EH (cell line): ENCODE results near the gene TSC22D1.
"Not testable (repeated sequence)": the region's sequence is repeated elsewhere in the genome, so short reads cannot be mapped to it uniquely, and the experiment has no call there.

ENCODE experiments used
- DNase-seq: peaks from one replicate; pipeline ENCODE4 v3.0.0-alpha.2; 2015; ENCODE audit warnings: low read depth

Gene TSC22D1

DNA sequence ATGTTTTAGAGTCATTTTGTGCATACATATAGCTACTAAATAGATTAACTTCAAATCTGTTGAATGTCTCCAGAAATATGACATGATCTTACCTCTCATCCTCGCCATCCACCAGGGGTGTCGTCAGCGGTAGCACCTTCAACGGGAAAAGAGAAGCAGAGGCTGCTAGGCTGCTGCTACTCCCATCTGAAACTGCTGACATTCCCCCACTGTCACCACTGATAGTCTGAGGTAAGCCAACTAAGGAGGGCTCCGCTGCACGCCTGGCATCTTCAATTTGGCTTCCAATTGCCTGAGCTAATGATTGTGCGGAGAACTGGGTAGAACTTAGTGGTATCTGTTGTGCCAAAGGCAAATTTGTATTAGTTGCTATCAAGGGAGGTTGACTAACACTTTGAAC is 3.1 kb downstream of the TSC22D1 start:
- DNase-seq, result peak; percentile 18

DNA sequence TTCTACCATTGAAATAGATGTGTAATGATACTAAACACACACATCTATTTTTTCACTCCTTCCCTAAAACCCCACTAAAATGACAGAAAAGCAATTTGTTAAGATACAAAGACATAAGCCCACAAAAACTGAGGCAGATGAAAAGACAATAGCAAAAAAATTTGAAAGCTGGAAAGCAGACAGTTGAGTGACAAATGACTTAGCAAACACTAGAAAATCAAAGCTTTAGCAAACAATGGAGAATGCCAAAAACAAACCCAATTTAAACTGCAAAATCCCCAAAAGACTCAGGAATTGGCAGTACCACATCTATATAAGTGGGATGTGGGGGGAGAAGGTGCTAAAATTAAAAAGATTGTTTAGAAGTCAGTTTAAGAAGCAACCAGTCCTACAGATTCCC is 9.5 kb downstream of the TSC22D1 start:
- no peak for DNase-seq

DNA sequence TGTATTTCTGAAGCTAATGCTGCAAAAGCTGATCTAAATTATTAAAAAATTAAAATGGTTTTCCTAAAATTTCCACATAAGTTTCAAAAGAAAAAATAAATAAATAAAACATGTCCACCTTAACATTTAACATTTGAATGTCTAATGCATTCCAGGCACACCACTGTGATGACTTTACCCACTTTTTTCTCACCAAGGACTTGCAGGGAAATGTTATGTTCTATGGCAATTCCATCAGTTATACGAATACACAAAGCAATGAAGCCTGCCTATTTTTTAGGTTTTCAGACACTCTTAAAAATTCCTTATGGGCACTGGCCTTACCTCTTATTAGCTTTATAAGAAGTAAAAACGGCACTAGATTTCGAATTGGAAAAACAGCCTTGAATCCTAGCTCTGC is 10.2 kb downstream of the TSC22D1 start:
- DNase-seq, result peak; percentile 48

DNA sequence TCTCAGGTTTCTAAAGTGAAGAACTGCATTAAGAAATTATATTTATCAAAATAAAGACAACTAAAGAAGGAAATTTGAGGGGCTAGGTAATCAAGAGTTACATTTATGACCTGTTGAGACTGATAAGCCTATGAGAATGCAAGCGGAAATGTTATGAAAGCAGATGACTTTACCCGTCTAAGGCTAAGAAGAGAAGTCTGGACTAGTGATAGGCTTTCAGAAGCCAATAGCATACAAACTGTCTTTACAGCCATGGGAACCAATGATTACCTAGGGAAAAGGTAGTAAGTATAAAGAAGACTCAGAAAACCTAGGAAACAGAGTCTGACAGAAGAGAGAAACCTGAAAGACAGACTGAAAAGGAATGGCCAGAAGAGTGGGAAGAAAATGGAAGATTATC is 11.2 kb downstream of the TSC22D1 start:
- DNase-seq, result no peak

DNA sequence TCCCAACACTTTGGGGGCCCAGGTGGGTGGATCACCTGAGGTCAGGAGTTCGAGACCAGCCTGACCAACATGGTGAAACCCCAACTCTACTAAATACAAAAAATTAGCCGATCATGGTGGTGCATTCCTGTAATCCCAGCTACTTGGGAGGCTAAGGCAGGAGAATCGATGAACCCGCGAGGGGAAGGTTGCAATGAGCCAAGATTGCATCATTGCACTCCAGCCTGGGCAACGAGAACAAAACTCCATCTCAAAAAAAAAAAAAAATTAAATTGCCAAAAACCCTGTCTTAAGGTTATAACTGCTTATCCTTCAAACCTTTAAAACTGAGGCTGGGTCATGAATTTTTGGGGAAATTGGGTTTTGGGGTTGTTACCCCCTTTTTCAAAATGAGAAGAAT is 13.3 kb downstream of the TSC22D1 start:
- not testable (repeated sequence) for DNase-seq

DNA sequence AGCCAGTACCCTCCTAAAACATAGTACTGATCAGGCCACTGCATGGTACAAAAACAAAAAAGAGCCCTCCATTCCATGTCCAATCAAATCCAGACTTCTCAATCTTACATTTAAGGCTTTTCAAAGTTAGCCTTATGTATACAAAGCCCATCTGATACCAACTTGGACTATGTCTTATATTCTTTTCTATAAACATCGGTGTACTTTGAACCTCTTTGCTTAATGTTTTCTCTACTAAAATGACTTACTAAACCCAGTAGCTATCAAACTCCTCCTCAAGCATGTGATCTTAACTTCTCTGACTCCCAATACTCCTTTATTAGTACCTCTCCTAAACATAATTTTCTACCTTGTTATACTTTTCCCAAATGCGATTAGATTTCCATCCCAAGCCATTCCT is 14.8 kb downstream of the TSC22D1 start:
- DNase-seq, result no peak

DNA sequence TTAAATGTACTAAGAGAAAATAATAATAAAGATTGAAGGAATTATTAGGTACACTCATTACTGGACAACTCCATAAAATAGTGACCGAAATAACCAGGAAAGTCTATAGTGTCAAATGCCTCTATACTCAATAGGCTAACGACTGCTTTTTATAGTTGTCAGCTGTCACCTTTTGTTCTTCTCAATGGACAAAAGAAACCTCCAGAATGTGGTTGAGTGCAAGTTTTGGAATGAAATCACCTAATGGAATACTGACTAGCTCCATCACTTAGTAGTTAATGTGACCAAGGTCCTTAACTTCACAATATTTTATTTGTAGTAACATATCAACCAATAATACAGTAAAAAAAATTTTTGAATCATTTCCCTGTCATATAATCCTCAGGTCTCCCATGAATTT is 18.1 kb downstream of the TSC22D1 start:
- no peak for DNase-seq

DNA sequence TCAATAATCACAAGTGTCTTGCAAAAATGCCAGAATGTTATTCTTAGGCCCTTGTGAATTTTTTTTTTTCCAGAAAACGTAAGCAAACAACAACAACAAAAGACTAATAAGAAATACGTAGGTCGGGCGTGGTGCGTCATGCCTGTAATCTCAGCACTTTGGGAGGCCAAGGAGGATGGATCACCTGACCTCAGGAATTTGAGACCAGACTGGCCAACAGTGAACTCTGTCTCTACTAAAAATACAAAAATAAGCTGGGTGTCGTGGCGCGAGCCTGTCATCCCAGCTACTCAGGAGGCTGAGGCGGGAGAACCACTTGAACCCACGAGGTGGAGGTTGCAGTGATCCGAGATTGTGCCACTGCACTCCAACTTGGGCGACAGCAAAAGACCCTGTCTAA is 20.9 kb downstream of the TSC22D1 start:
- no peak for DNase-seq

DNA sequence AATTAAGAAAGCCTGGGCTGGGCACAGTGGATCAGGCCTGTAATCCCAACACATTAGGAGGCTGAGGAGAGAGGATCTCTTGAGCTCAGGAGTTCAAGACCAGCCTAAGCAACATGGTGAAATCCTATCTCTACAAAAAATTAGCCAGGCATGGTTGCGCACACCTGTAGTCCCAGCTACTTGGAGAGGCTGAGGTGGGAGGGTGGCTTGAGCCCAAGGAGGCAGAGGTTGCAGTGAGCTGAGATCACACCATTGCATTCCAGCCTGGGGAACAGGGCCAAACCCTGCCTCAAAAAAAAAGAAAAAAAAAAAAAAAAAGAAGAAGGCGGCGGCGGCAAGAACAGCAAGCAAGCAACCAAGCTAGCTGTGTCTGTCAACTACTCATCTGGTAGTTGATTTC is 26.7 kb downstream of the TSC22D1 start:
- DNase-seq, result peak; percentile 3

DNA sequence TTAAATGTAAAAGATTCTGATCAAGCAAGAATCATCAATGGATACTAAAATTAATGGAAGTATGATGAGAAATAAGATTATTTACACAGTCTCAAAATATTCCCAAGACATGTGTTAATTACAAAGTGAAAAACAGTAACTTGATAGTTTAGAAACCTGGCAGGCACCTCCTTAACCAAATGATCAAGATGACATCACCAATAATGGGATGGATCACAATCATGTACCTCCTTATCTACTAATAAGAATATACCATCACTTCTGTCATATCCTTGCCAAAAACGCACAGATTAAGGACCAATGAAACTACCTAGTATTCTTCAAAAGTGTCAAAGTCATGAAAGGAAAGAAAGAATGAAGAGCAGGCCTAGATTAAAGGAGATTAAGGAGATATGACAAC is 30.0 kb downstream of the TSC22D1 start:
- no peak for DNase-seq

DNA sequence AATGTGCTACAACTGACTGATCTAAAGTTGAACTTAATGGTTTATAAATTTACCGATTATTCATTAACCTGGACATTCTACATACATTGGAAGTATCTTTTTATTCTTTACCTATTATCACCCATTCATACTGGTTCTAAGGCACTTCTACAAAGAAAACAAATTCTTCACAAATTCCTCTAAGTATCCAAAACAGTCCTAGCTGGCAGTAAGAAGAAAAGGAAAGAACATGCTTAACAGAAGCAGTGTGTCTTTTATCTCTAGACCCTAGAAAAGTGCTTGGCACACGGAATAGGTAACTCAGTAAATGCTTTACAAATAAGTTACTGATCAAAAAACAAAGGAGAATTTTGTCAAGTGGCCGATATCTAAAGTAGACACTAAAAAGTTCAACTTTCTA is 32.8 kb downstream of the TSC22D1 start:
- DNase-seq, result no peak

DNA sequence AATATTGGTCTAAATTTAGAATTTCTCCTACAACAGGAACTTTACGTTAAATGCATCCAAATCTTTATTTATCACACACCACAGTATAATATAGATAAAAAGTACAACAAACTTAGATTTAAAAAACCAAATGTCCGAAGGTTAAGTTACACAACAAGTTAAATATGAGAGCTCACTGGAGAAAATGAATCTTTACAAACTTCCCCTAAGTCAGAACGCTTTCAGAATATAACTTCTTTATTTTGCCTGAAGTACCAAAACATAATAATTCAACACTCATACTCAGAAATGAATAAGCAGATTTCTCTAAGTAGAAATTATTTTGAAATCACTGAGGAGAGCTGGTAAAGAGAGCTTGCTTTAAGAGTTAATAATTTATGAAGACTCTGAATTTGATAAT is 33.8 kb downstream of the TSC22D1 start:
- DNase-seq, result no peak

DNA sequence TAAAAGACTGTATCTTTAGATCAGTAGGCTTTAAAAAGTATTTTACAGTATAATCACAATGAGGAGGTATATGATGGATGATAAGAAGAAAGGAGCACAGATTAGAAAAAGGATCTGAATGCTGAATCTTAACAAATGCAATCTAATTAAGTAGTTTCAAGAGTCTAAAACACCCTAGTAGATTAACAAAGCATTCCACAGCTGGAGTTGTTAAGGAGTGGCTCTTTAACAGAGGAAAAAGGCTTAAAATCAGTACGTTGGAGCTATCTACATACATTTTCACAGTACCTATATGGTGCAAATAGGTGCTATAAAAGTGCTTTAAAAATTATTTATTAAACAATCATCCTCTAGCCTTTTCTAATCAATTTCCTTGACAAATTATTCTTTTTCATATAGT is 34.5 kb downstream of the TSC22D1 start:
- DNase-seq, result no peak

DNA sequence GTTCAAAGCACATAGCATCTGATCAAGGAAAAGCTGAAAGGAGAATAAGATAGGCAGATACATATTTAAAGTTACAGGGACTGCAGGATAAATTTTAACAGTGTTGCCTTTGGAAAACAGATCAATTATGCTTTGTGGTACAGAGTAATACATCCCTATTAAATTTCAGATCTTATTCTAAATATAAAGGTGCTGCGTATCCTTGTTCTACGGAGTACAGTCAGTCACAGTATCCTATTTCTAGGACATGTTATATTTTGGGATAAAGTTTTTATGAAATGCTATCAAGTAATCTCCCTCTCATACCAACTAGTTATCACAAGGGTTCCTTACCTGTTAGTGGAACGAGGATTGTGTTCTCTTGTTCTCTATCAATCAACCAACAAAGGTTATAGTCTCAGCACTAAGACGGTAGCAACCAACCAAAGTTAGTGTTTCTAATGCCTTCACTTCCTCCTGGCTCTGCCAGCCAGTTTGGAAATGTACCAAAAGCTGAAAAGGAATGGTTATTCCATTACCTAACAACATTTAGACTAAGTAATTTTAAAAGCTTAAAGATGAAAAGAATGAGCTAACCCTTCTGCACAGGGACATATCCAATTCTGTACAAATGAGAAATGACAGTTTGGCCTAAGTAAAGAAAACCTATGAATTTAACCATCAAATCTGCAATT is 35.2 kb downstream of the TSC22D1 start:
- DNase-seq, result no peak

DNA sequence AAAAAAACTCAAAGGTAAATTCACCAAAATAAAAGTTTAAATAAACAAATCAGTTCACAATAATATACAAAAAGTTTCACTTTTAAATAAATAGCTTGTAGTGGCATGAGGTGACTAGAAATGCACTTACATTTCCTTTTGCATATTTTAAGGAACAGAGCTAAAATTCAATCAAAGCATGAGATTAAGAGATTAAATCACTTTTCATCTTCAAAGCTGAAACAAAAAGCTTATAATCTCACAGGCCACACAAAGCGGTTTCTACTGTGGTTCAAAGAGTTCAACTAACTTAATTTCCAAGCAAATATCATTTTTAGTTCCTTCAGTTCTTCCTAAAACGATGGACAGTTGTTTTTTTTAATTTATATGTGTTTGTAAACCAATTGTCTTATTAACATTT is 38.9 kb downstream of the TSC22D1 start:
- DNase-seq, result no peak

DNA sequence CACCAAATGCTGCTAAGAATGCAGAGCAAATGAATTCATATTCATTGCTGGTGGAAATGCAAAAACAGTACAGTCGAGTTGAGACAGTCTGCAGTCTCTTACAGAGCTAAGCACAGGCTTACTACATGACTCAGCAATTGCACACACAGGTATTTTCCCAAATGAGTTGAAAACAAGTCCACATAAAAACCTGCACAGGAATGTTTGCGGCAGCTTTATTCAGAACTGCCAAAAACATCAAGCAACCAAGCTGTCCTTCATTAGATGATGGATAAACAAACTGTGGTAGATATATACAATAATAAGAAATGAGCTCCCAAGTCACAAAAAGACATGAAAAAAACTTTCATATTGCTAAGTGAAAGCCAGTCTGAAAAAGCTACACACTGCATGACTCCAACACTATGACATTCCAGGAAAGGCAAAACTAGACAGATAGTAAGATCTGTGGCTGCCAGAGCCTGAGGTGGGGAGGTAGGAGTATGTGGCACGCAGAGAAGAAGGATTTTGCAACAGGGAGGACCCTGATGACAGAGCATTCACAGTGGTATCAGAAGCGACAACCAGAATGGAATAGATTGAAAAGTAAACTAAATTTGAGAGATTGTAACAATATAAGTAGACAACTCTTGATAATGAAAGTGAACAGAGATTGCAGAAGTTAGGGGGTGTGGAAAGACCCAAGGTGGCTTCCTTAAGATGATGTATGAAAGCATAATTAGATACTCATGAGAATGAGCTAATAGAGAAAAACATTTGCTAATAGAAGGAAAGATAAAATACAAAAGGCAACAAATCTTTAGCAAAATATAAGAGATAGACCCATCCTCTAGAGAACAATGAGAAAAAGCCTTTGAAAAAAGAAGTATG is 52.7 kb downstream of the TSC22D1 start:
- DNase-seq, result peak; percentile 71

DNA sequence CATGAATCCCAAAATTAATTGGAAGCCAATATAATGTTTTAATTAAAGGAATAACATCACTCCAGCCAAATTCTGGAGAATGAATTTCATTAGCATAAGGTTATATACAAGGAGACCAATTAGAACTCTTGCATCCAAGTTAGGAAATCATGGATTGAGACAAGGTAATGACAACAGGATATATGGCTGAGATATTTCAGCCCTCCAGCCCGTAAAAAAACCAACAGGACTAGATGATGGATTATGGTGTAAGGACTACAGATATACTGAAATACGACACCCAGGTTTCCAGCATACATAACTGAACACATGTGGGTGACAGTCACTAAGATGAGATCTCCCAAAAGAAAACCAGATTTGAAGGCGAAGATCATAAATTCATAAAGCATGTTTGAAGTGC is 56.5 kb downstream of the TSC22D1 start:
- DNase-seq, result no peak

DNA sequence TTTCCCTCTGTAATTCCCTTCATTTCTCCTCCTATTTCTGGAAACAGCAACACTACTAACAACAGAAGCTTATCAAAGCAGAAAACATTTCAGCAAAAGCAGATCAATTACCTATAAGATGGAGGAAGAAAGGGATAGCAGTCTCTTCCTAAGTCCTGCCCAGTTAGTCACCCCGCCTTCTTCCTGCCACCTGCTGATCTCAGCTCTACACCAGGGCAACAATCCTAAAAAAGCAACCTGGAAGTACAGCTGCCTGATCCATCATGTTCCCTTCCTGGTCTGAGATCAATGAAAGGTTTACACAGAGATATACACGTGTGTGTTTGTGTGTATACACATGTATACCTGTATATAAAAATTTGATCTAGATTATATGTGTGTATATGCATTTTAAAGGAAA is 59.4 kb downstream of the TSC22D1 start:
- no peak for DNase-seq

DNA sequence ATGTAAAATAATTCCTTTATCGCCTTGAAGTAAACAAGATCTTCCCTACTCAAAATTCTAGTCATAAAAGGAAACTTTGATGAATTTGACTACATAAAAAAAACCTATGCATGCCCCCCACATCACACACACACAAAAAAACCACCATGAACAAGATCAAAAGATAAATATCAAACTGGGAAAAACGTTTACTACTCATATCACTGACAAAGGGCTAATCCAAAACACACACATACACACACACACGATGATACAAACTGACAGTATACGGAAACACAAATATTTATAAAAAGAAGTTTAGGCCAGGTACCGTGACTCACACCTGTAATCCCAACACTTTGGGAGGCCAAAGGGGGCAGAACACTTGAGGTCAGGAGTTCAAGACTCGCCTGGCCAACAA is 61.9 kb downstream of the TSC22D1 start:
- DNase-seq, result no peak

DNA sequence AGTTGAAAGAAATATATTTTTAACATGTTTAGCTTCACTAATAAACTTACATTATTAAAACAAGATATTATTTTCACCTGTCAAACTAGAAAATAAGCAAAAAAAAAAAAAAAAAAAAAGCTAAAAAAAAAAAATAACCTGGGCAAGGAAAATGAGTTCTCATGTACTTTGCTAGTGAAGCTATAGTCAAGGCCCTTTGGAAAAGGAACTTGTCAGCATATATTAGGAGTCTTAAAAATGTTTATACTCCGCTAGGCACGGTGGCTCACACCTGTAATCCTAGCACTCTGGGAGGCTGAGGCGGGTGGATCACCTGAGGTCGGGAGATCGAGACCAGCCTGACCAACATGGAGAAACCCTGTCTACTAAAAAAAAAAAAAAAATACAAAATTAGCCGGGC is 66.3 kb downstream of the TSC22D1 start:
- DNase-seq, result not testable (repeated sequence)

DNA sequence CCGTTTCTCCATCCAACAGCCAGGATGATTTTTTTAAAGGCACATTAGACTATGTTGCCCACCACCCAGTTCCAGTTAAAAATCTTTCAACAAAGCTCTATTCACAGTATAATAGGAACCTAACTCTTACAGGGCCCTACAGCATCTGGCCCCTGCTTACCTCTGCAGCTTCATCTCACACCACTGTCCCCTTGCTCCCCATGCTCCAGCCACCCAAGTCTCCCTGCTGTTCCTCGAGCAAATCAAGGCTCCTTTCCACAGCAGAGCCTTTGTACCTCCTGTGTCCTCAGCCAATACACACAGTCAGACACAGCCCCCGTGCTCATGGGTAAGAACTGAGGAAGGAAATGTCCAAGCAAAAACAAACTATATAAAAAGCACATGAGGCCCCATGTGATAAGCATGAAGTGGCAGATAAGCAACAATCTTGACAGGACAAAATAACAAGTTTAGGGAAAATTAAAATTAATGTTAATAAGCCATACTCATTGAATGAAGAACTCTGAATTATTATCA is 67.5 kb downstream of the TSC22D1 start:
- DNase-seq, result no peak

DNA sequence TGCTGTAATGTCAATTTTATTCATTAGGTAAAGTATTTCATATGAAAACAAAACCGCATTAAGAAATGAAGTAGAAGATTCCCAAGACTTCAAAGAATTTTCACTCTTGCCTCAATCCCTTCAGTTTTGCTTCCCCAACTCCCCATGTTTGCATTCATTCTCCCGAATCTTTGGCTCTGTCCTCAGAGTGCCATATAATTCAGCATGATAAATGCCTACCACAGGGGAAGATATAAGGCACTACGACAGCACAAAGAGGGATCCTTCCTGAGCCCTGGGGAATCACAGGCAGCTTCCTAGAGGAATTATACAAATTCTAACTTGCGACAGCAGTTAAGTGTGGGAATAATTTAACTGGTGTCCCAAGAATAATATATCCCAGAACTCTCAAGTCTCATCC is 68.5 kb downstream of the TSC22D1 start:
- peak; percentile 54 for DNase-seq

DNA sequence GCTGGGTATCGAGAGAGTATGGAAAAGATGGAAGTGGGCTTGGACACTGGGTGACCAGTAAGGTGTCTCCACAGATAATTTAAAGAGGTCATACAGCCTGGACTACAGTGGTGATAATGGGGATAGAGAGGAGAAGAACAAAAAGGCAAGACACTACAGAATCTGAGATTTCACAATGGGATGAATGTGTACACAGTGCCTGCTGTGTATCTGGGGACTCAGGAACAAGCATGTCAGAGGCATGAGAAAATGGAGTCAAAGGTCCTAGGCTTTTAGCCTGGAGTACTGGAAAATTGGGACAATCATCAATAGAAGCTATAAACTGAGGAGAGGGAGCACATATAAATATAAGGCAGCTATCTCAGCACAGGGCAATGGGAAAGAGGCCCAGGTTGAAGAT is 69.4 kb downstream of the TSC22D1 start:
- no peak for DNase-seq

DNA sequence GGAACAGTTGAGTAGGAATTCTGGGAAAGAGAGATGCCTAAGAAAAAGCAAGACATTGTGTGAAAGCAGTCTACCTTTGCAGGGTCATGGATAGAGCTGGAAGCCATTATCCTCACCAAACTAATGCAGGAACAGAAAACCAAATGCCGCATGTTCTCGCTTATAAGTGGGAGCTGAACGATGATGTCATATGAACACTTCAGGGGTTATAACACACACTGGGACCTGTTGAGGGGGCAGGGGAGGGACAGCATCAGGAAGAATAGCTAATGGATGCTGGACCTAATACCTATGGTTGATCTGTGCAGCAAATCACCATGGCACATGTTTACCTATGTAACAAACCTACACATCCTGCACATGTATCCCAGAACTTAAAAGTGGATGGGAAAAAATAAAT is 69.9 kb downstream of the TSC22D1 start:
- no peak for DNase-seq
